Measurements from ENCODE around the gene TBPL2.
A peak's percentile ranks its signal among the peaks of the same experiment; 100 is the strongest.

TBPL2 gene

GRCh38 chr14:55411426-55412389 is 28.7 kb downstream of the TBPL2 start, which contains the start of gene ATG14:
ATG14 (minus strand) TSS chr14:55411830; CDS start chr14:55411822, 8 bp downstream.
- peak; percentile 77 for DNase-seq (ENCODE audit: low read depth)
- TF ChIP-seq CTCF (conservative IDR thresholded peaks at IDR 0.05; ENCODE audit: low read length) = no peak
- peak within 1 kb of the TSS; percentile 95 for H3K4me3 ChIP-seq (ENCODE audit: low read length)

DNA sequence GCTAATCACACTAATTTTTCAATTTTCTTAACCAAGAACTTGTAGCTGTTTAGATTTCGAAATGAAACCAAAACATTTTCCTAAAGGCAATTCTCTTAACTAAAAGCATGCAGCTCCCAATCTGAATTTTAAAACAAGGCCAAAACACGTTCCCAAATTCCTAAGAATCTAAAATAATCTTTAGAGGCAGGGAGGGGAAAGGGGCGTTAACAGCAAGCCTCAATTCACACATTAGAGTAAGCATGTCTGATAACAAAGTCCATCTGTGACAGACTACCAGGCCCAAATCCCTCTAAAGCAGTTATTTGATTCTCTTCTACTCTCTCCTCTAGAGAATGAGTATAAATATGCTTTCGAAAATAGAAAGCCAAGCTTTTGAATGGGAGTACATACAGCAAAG is 29.5 kb downstream of the TBPL2 start:
- TF ChIP-seq CTCF (conservative IDR thresholded peaks at IDR 0.05; ENCODE audit: low read length) = no peak
- H3K4me3 ChIP-seq (ENCODE audit: low read length) = peak overlapping the region; percentile 95
- DNase-seq (ENCODE audit: low read depth) = peak; percentile 21

DNA sequence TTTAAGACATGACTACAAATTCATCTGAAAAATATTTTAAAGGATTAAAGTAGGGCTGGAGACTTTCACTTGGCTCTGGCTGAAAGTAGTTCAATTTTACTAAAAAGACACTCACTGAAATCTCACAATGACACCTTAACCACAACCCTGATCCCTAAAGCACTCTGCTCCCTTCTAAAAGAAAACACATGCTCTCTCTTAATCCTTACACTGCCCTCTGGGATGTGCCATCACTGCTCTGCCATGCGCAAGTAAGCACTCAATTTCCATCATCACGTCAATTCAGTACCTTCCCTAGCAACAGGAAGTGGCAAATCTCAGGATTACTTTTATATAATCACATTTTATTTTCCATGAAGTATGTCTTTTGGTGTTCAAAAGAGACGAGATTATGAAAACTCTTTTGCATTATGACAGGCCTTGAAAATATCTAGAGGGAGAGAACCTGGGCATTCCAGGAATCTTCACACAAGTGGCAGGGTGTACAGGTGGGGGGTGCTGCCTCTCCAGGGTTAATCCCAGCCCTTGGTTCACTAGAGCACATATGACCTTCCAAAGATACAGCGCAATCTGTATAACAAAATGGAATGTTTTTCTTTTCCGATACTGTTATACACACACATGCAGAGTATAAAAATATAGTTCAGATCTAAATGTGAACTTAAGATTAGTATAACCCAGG is 36.1 kb downstream of the TBPL2 start:
- H3K4me3 ChIP-seq (ENCODE audit: low read length) = no peak overlapping the region
- no peak for TF ChIP-seq CTCF (conservative IDR thresholded peaks at IDR 0.05; ENCODE audit: low read length)
- no peak for DNase-seq (ENCODE audit: low read depth)

GRCh38 chr14:55401751-55402150 is 38.7 kb downstream of the TBPL2 start:
- no peak overlapping the region for H3K4me3 ChIP-seq (ENCODE audit: low read length)
- TF ChIP-seq CTCF (conservative IDR thresholded peaks at IDR 0.05; ENCODE audit: low read length) = no peak
- DNase-seq (ENCODE audit: low read depth) = no peak

DNA sequence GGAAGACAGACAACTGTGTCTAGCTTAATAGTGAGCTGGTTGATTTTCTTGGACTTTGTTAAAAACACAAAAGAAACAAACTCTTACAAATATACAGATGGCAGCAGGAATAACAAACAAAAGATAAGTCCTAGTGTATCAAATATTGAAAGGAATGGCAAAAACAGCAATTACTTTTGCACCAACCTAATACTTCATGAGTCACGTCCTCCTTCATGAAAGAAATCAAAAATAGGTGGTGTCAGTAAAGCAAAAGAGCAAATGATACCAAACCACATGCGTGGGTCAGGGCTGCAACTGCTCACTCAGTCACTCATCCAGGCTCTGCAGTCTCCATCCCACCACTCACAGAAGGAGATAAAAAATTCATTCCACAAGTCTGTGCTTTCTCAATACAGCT is 40.6 kb downstream of the TBPL2 start:
- no peak for DNase-seq (ENCODE audit: low read depth)
- TF ChIP-seq CTCF (conservative IDR thresholded peaks at IDR 0.05; ENCODE audit: low read length) = no peak
- H3K4me3 ChIP-seq (ENCODE audit: low read length) = no peak overlapping the region

GRCh38 chr14:55399183-55399582 is 41.2 kb downstream of the TBPL2 start:
- no peak overlapping the region for H3K4me3 ChIP-seq (ENCODE audit: low read length)
- TF ChIP-seq CTCF (conservative IDR thresholded peaks at IDR 0.05; ENCODE audit: low read length) = no peak
- no peak for DNase-seq (ENCODE audit: low read depth)
